Ascending aorta (tissue), 2 donors: Measurements from ENCODE around the gene ZFAND2B. TPM values are rescaled to one million over a fixed set of nuclear protein-coding genes. Genes with fewer than 3 reads are reported as not detected.

Experiments
- DNase-seq, 2 donors: peaks; one replicate each; pipeline ENCODE4 v3.0.0-alpha.2; 2019; ENCODE audit warnings: low spot score in 2 of 2
- H3K27ac ChIP-seq, 2 donors: fragments of 200-600 bp; sonication (generic); one replicate each; pipeline ENCODE4 v1.5.1; 2016 to 2017; ENCODE audit warnings: mild to moderate bottlenecking in 1 of 2
- H3K27me3 ChIP-seq: fragments of 200-600 bp; sonication (generic); one replicate; pipeline ENCODE4 v1.5.1; 2017
- H3K36me3 ChIP-seq, 2 donors: fragments of 200-600 bp; sonication (generic); one replicate each; pipeline ENCODE4 v1.5.1; 2016
- H3K4me1 ChIP-seq, 2 donors: fragments of 200-600 bp; sonication (generic); one replicate each; pipeline ENCODE4 v1.5.1; 2016 to 2017; ENCODE audit warnings: mild to moderate bottlenecking in 1 of 2
- H3K4me3 ChIP-seq, 2 donors: fragments of 200-600 bp; sonication (generic); one replicate each; pipeline ENCODE4 v1.5.1; 2016 to 2017; ENCODE audit warnings: mild to moderate bottlenecking in 1 of 2
- H3K9me3 ChIP-seq, 2 donors: fragments of 200-600 bp; sonication (generic); one replicate each; pipeline ENCODE4 v1.5.1; 2016
- intact Hi-C: fragments of 100-400 bp; cut with DNase I; formaldehyde crosslinking; loops from one replicate; pipeline ENCODE4 v1.15.1; 2023
- total RNA-seq: library from RNA; depleted of rRNA; stranded (reverse); fragments of >200 nt; gene quantifications from one replicate; pipeline ENCODE4 v1.1.0, GENCODE V29; 2016
- TF ChIP-seq, protein P1 (sequence below), 3 experiments: fragments of 200-600 bp in 2 of 3; fragments of 450-650 bp in 1 of 3; sonication (generic) in 2 of 3; IDR thresholded peaks; one replicate each; pipeline ENCODE4 v1.5.1; 2016 to 2019; ENCODE audit warnings: antibody characterized with exemption in 3 of 3, mild to moderate bottlenecking in 1 of 3, moderate library complexity in 1 of 3

Gene ZFAND2B
- total RNA-seq, 1 donor from 2014 or later: 225 TPM

DNA sequence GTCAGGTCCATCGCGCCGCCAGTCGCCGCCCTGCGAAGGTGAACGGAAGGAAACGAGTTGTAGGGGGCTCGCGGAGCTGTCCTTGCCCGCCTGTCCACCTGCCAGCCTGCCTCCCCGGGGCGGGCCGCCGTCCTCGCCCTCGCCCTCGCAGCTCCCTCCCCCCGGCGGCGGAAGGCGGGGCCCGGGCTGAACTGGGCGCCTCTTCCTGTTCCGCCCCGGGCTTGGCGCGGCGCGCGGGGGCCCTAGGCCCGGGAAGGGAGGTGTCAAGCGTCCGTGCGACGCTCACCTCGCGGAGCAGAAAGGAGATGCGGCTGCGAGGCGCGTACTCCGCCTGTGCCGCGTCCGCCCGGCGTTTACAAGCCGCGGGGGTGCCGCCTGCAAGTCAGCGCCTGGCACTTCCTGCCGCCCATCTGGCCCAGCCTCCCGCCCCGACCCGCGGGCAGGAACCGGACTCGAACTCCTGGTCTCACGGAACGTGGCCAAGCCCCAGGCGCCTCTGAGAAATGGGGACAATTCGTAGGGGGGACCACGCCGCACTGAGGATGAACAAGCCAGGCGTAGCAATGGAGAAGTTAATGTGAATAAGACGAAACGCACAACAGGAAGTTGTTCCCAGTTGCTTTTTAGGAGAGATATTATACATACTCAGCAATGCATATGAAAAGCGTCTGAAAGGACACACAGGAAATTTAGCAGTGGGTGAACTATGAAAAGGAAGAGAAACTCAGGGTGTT is 29.6 kb upstream of the ZFAND2B start, which contains the start of gene CNPPD1:
TSS of gene CNPPD1 (minus strand) at position 108 of the 734 bp plus-strand sequence. CDS start at position 11, 97 bp downstream.
- TF ChIP-seq, protein P1, sequence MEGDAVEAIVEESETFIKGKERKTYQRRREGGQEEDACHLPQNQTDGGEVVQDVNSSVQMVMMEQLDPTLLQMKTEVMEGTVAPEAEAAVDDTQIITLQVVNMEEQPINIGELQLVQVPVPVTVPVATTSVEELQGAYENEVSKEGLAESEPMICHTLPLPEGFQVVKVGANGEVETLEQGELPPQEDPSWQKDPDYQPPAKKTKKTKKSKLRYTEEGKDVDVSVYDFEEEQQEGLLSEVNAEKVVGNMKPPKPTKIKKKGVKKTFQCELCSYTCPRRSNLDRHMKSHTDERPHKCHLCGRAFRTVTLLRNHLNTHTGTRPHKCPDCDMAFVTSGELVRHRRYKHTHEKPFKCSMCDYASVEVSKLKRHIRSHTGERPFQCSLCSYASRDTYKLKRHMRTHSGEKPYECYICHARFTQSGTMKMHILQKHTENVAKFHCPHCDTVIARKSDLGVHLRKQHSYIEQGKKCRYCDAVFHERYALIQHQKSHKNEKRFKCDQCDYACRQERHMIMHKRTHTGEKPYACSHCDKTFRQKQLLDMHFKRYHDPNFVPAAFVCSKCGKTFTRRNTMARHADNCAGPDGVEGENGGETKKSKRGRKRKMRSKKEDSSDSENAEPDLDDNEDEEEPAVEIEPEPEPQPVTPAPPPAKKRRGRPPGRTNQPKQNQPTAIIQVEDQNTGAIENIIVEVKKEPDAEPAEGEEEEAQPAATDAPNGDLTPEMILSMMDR (IDR thresholded peaks at IDR 0.05): peak in 1 of 3 experiments; percentile 7
- Histone ChIP-seq H3K9me3 (no peaks in the 10 kb centered on the region), H3K27ac (peak within 1 kb of the TSS; percentile 97 to 98), H3K36me3 (peaks cover 48 to 57% of the 10 kb centered on the region in 2 donors), H3K4me1 (peaks cover 4 to 22% of the 10 kb centered on the region in 2 donors), H3K4me3 (peak within 1 kb of the TSS; percentile 91 to 99), H3K27me3 (no peaks in the 10 kb centered on the region)
- DNase-seq: peak; percentile 52 to 93
- intact Hi-C loops: loop anchor here (1.0 to 5.0 kb wide), 4 partner anchors 17 to 210 kb away; partner anchors contain the start of genes ANKZF1, ATG9A, DNPEP and NHEJ1

DNA sequence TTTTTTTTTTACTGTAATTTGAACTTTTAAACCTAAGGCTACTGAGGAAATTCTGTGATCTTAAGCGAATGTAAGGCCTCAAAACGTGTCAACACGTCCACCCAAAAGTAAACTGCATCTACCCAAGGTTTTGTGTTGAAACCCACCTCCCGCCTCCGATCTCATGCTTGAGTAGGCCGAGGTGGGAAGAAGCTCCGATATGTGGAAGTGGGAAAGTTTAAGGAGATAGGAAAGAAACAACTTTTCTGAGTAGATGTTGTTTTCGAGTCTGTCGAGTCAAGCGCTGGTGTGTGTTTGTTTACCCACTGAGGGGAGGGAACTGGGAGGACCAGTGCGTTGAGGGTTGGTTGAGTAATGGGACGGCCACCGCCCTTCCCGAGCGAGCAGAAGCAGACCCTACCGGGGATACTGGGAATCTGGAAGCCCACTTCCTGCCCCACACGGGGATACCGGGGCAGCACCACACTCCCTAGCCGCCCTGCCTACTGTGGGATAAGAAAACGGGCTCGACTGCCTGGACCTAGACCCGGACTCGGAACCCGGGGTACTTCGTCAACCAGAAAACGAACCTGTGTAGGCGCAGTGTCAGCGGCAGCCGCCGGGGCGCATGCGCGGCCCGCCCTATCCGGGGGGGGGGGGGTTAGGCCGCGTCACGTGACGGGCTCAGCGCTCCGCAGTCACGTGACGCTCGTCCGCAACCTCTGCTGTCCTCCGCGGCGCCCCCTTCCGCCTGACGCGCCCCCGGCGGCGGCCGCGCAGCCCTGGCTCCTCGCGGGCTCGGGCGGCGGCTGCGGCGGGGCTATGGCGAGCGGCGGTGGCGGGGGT is 28.8 kb upstream of the ZFAND2B start, which contains the start of gene RETREG2:
TSS of gene RETREG2 (plus strand) at position 724 of the 825 bp plus-strand sequence. CDS start at position 802, 78 bp downstream.
- intact Hi-C loops: loop anchor here (1.0 to 5.0 kb wide), 8 partner anchors 17 to 210 kb away; partner anchors contain the start of genes ABCB6, DNAJB2, DNPEP and NHEJ1
- peak; percentile 34 to 93 for DNase-seq

DNA sequence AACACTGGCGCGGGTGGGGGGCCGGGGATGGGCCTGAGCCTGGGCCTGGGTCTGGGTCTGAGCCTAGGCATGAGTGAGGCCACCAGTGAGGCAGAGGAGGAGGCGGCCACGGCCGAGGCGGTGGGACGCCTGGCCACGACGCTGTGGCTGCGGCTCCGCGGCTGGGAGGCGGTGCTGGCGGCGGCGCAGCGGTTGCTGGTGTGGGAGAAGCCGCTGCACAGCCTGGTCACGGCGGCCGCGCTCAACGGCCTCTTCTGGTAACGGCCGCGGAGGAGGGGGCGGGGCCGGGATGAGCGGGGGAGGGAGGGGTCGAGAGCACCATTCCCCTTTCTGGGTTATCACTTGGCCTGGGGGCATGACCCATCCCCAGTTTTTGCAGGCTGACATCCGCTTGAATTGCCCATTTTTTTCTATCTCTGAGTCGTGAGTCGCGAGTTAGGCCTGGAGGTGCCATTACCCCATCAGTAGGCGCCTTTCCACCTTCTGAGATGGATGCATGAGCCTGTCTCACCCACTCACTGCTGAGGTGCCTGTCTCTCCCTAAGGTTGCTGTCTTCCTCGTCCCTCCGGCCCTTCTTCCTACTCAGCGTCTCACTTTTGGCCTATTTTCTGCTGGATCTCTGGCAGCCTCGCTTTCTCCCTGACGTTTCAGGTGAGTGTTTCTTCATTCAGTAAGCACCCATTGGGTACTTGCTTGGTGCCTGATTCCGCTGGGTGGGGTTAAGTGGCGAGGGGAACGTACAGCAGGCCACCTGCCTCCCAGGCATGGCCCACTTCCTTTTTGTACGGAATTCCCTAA is 28.0 kb upstream of the ZFAND2B start:
- H3K4me1 ChIP-seq: peaks cover 4 to 22% of the 10 kb centered on the region in 2 donors
- H3K4me3 ChIP-seq: peak overlapping the region; percentile 91 to 99
- peak in 1 of 2 donors; percentile 73 for DNase-seq
- H3K27me3 ChIP-seq: no peaks in the 10 kb centered on the region
- H3K36me3 ChIP-seq: peaks cover 51 to 57% of the 10 kb centered on the region in 2 donors
- intact Hi-C loops: loop anchor here (1.0 to 5.0 kb wide), 6 partner anchors 28 to 209 kb away; partner anchors contain the start of genes ABCB6, DNAJB2, DNPEP and ZFAND2B
- no peaks in the 10 kb centered on the region for H3K9me3 ChIP-seq
- TF ChIP-seq, protein P1 (IDR thresholded peaks at IDR 0.05): no peak
- H3K27ac ChIP-seq: peak overlapping the region; percentile 97 to 98

More for the DNA sequence above, 28.8 kb upstream of the ZFAND2B start, which contains the start of gene RETREG2:
- no peaks in the 10 kb centered on the region for H3K9me3 ChIP-seq
- H3K27me3 ChIP-seq: no peaks in the 10 kb centered on the region
- H3K4me3 ChIP-seq: peak within 1 kb of the TSS; percentile 91 to 99
- TF ChIP-seq, protein P1 (IDR thresholded peaks at IDR 0.05): peak in 2 of 3 experiments; percentile 11 to 19
- peaks cover 50 to 57% of the 10 kb centered on the region in 2 donors for H3K36me3 ChIP-seq
- peak within 1 kb of the TSS; percentile 97 to 98 for H3K27ac ChIP-seq
- peaks cover 4 to 22% of the 10 kb centered on the region in 2 donors for H3K4me1 ChIP-seq

DNA sequence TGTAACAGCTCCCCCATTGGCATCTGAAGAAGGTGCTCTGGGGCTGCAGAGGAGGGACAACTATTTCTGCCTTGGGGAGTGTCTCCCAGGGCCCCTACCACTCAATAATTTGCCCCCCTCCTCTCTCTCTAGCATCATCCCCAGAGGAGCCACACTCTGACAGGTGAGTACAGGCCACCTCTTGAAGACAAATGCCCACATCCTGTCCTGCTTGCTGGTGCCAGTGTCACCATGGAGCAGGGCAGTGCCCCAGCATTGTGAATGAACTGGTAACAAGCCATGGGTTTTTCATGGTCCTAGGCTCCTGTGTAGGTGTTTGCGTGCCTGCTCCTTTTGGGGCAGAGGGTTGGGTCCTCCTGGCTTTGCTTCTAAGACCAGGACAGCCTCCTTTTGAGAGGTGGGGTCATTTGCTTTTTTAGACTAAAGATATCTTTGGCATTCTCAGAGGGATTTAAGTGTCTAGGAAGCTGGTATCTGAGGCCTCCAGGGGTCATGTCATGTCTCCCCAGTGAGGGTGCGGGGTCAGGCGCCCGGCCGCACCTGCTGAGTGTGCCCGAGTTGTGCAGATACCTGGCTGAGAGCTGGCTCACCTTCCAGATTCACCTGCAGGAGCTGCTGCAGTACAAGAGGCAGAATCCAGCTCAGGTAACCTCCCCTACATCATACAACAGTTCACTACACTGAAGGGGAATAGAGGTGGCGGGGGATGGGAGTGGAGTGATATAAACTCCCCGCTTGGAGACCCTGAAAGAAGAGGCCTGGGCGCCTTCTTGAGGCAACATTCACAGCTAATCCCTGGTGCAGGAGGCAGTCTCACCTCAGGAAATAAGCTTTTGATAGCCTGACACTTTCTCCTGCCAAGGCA is 26.7 kb upstream of the ZFAND2B start:
- DNase-seq: peak in 1 of 2 donors; percentile 53
- Histone ChIP-seq H3K27me3 (no peaks in the 10 kb centered on the region), H3K36me3 (peaks cover 40 to 51% of the 10 kb centered on the region in 2 donors), H3K4me3 (peak overlapping the region; percentile 91 to 99), H3K27ac (peak overlapping the region in 1 of 2 donors; percentile 9), H3K9me3 (no peaks in the 10 kb centered on the region), H3K4me1 (peaks cover 4 to 22% of the 10 kb centered on the region in 2 donors)
- intact Hi-C loops: loop anchor here (5.0 kb wide), 1 partner anchor 207 kb away; the partner anchor contains the start of gene DNPEP
- TF ChIP-seq, protein P1 (IDR thresholded peaks at IDR 0.05): no peak
